D721Med (cell line): ENCODE data around the gene MGAT3.

Experiments
- DNase-seq: peaks from one replicate; pipeline ENCODE4 v3.0.0; 2011; ENCODE audit warnings: low spot score; ENCODE audit not compliant: insufficient read length
- FAIRE-seq: peaks from 2 replicates; lab custom pipeline; 2011; peaks lifted over from hg19 to GRCh38; lab: Jason Lieb, UNC
- TF ChIP-seq, protein P1 (sequence below): IDR thresholded peaks from 2 replicates; pipeline ENCODE4 v1.5.1; 2012; ENCODE audit warnings: mild to moderate bottlenecking, control low read depth; ENCODE audit not compliant: insufficient read depth; ENCODE audit errors: missing control alignments

The MGAT3 gene

DNA sequence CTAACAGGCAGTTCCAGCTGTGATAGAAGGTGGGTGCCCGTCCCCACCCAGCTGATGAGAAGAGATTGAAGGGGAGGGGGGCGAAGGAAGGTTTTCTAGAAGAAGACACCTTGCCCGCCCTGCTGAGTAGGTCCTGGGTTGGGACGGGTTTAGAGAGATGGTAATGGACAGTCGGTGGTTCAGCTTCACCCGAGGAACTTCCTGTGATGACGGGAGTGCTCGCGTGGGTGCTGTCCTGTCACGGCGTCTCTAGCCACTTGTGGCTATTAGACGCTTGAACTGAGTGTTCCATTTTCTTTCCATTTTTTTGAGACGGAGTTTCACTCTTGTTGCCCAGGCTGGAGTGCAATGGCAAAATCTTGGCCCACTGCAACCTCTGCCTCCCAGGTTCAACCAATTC lies 27.6 kb upstream of the MGAT3 start:
- no peak for DNase-seq
- TF ChIP-seq, protein P1, sequence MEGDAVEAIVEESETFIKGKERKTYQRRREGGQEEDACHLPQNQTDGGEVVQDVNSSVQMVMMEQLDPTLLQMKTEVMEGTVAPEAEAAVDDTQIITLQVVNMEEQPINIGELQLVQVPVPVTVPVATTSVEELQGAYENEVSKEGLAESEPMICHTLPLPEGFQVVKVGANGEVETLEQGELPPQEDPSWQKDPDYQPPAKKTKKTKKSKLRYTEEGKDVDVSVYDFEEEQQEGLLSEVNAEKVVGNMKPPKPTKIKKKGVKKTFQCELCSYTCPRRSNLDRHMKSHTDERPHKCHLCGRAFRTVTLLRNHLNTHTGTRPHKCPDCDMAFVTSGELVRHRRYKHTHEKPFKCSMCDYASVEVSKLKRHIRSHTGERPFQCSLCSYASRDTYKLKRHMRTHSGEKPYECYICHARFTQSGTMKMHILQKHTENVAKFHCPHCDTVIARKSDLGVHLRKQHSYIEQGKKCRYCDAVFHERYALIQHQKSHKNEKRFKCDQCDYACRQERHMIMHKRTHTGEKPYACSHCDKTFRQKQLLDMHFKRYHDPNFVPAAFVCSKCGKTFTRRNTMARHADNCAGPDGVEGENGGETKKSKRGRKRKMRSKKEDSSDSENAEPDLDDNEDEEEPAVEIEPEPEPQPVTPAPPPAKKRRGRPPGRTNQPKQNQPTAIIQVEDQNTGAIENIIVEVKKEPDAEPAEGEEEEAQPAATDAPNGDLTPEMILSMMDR: no peak
- FAIRE-seq: no peak

DNA sequence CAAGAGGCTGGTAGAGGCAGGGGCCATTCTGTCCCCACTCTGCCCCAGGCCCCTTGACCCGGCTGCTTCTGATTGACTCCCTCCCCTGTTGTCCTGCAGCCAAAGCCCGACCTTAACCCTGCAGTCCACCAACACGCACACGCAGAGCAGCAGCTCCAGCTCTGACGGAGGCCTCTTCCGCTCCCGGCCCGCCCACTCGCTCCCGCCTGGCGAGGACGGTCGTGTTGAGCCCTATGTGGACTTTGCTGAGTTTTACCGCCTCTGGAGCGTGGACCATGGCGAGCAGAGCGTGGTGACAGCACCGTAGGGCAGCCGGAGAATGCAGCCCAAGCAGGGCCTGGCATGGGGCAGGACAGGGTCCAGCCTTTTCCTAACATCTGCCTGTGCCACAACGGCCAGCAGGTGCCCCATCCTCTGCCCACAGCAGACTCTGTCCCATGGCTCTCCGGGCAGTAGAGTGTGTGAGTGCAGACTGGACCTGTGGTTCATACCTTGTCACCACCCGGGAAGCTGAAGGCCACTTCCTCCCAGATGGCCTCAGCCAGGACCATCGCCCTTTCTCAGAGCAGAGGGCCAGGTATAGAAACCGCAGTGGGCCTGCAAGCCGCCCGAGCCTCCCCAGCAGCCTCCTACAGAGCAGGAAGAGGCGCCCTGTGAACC lies 26.8 kb upstream of the MGAT3 start:
- FAIRE-seq (no peak), DNase-seq (no peak)
- TF ChIP-seq, protein P1: no peak

DNA sequence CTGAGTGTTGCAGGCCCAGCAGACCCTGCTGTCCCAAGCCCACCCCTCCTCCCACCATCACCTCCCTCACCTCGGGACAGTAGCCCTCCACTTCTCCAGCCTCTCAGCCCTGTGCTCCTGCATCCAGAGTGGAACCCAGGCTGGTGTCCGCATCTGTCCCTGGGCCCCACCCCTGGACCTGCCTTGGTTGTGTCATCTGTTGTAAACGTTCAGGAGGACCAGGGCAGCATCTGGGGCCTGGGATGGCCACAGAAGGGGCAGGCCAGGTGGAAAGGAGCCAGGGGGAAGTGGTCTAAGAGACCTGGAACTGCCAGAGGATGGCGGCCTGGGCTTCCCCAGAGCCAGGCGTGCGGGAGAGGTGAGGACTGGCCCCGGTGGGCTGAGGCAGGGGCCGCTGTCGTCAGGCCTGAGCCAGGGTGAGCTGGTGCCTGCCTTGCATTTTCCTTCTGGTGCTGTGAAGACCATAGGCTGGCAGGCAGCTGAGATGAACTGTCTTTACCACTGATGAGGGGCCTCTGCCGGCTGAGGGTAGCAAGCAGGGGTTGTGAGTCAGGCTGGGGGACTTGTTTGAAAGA lies 26.1 kb upstream of the MGAT3 start:
- DNase-seq: no peak
- TF ChIP-seq, protein P1: no peak
- FAIRE-seq: no peak

DNA sequence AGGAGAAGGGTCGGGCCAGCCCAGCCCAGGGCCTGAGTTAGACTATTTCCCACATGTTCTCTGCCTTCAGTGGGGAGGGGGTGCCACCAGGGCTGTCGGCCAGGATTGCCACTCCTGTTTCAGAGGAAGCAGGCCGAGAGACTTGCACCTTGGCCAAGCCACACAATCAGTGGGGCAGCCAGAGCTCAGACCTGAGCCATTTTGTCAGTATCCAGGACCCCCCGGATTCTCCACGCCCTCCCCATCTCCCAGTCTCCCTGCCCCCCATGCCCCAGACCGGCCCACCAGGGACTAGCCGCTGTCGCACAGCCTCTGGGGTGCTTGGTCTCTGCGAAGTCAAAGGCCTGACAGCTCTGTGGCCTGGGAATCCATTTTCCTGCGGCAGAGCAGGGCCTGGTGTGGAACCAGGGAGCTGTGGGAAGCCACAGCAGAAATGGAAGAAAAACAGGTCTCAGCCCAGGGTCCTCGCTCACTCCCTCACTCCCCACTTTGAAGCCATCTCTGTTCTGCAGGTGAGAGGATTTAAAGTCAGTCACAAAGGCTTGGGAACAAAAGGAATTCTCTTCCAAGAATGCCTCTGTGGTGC lies 25.5 kb upstream of the MGAT3 start:
- FAIRE-seq (no peak), DNase-seq (no peak)
- TF ChIP-seq, protein P1: no peak

DNA sequence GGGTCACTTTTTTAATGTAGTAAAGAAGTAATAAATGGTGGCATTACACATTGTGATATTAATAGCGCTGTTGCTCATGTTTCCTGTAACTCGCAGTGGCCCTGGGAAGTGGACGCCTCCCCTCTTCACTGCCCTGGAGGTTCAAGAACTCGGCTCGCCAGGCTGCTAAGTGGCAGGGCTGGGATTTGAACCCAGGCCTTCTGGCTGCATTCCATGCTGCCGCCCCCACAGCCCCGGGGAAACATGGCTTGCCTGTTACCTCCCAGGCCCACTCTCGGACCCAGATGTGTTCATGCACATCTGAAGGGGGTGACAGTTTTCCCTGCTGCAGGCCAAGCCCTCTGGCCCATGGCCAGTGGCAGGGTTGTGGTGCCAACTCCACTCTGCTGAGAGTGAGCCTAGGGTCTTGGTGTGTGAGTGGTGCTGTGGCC lies 25.0 kb upstream of the MGAT3 start:
- TF ChIP-seq, protein P1: no peak
- FAIRE-seq: no peak
- DNase-seq: no peak

DNA sequence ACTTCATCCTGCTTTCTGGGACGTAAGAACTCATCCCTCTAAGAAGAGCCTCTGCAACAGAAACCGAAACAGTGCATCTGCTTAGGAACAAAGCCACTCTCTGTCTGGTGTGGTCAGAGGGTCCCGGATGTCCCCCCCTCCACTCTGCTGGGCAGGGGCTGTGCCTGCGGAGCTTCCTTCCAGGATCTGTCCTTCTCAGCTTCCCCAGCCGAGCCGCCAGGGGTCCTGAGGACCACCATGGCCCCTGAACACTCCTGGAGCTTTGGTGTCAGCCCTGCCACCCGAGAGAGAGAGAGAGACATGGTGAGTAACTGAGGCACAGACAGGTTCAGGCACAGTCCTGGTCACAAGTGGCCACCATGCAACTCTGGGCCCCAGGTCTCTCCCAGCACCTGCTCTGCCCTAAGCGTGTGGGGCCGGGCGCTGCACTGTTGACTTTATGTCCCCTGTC lies 24.4 kb upstream of the MGAT3 start:
- TF ChIP-seq, protein P1: no peak
- FAIRE-seq (no peak), DNase-seq (no peak)
